ENCODE data around the gene PSMD13. TPM values are rescaled to one million over a fixed set of nuclear protein-coding genes. Genes with fewer than 3 reads are reported as not detected.

PSMD13 gene
- total RNA-seq, 2 experiments from 2014 or later = 56.9 to 57.8 TPM

DNA sequence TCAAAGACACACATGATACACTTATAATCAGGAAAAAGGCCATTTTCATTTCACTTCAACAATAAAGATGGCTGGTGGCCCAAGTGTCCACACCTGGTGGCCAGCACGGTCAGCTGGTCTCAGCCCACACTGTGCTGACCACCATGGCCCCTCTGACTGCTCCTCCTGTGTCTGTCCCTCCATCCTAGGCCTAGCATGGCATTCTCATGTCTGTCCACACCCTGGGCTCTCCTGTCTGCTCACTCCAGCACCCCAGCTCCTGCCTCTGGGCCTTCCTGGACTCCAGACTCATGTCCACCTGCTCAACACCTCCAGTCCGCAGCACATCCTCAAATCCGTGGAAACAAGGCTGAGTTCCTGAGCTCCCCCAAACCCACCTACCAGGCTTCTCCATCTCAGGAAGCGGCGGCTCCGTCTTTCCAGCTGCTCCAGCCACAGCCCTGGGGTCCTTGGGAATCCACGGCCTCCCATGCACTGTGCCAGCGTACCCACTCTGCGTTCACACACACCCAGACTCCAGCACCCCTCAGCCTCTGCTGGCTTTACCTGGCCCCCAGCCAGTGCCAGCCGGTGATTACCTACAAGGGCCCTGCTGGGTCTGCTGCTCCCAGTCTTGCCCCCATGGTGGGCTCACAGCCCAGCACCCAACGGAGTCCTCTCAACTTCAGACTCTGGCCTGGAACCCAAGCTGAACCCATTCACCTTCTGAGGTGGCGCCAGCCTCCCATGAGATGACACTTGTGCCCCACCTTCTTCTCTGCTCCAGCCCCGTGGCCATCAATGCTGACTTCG lies 14.6 kb upstream of the PSMD13 start:
- no peak for ATAC-seq (ENCODE audit: poor library complexity)
- intact Hi-C loops (cut with DNase I, micrococcal nuclease) = no loop called here
- ChIA-PET POLR2A (interaction anchor here (0.8 to 1.2 kb wide), 2 partner anchors 15 kb away, joined by 3 read pairs; partner anchors contain the start of genes BET1L, PSMD13 and RIC8A), CTCF (no interaction called here)
- Histone ChIP-seq H3K36me3 (ENCODE audit: insufficient read depth, low read length) (peaks cover 16% of the 10 kb centered on the region), H3K4me1 (ENCODE audit: insufficient read depth, low read length) (no peaks in the 10 kb centered on the region), H3K4me3 (ENCODE audit: low read length) (no peak overlapping the region), H3K27me3 (ENCODE audit: control insufficient read depth in 1 of 2, insufficient read depth in 2 of 2, low read length in 2 of 2) (no peaks in the 10 kb centered on the region), H3K27ac (ENCODE audit: low read depth in 1 of 2, low read length in 2 of 2) (no peak overlapping the region), H3K9me3 (ENCODE audit: control insufficient read depth in 1 of 2, insufficient read depth in 1 of 2, low read length in 2 of 2) (no peaks in the 10 kb centered on the region)
- Mint-ChIP-seq H3K36me3 (ENCODE audit: low read depth) (peaks cover 34% of the 10 kb centered on the region), H3K27me3 (no peaks in the 10 kb centered on the region), H3K27ac (no peak overlapping the region), H3K9me3 (no peaks in the 10 kb centered on the region), H3K4me3 (no peak overlapping the region), H3K4me1 (ENCODE audit: low read depth) (no peaks in the 10 kb centered on the region)
- TF ChIP-seq, protein P1, sequence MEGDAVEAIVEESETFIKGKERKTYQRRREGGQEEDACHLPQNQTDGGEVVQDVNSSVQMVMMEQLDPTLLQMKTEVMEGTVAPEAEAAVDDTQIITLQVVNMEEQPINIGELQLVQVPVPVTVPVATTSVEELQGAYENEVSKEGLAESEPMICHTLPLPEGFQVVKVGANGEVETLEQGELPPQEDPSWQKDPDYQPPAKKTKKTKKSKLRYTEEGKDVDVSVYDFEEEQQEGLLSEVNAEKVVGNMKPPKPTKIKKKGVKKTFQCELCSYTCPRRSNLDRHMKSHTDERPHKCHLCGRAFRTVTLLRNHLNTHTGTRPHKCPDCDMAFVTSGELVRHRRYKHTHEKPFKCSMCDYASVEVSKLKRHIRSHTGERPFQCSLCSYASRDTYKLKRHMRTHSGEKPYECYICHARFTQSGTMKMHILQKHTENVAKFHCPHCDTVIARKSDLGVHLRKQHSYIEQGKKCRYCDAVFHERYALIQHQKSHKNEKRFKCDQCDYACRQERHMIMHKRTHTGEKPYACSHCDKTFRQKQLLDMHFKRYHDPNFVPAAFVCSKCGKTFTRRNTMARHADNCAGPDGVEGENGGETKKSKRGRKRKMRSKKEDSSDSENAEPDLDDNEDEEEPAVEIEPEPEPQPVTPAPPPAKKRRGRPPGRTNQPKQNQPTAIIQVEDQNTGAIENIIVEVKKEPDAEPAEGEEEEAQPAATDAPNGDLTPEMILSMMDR (IDR thresholded peaks at IDR 0.05) = no peak
- no peak for DNase-seq

DNA sequence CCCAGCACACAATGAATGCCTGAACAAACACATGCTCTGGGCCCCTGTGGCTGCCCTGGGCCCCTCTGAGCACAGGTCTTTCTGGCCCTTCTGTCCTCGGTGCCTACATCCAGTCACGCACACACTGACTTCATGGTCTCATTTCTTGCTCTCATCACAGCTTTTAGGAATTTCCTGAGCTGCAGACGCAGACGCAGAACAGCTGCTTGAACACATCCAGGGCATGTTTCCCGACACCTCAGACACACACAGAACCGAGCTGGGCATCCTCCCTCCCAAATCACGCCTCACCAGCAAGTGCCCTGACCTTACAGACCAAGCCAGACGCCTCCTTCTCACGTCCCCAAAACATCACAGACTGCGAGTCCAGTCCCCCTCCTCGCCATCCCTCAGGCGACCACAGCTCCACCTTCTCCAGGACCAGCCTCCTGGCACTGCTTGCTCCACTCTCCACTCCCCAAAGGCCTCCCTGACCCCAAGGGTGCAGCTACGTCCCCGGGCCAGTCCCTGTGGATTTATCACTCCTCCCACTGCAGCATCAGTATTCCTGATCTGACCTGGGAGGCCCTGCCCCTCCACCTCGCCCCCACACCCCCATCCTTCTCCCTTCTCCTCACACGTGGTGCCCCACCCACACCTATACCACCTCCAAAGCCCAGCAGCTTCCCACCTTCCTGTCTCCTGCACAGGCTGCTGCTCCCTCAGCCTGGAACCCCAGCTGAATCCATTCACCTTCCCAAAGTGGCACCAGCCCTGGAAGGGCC lies 13.6 kb upstream of the PSMD13 start:
- H3K27ac Mint-ChIP-seq = no peak overlapping the region
- Histone ChIP-seq H3K36me3 (ENCODE audit: insufficient read depth, low read length) (peaks cover 14% of the 10 kb centered on the region), H3K27ac (ENCODE audit: low read depth in 1 of 2, low read length in 2 of 2) (no peak overlapping the region), H3K4me3 (ENCODE audit: low read length) (no peak overlapping the region), H3K9me3 (ENCODE audit: control insufficient read depth in 1 of 2, insufficient read depth in 1 of 2, low read length in 2 of 2) (no peaks in the 10 kb centered on the region), H3K4me1 (ENCODE audit: insufficient read depth, low read length) (no peaks in the 10 kb centered on the region), H3K27me3 (ENCODE audit: control insufficient read depth in 1 of 2, insufficient read depth in 2 of 2, low read length in 2 of 2) (no peaks in the 10 kb centered on the region)
- DNase-seq (no peak), ATAC-seq (ENCODE audit: poor library complexity) (no peak)
- ChIA-PET CTCF (no interaction called here), POLR2A (no interaction called here)
- H3K36me3 Mint-ChIP-seq (ENCODE audit: low read depth) = peaks cover 34% of the 10 kb centered on the region
- H3K9me3 Mint-ChIP-seq = no peaks in the 10 kb centered on the region
- TF ChIP-seq, protein P1 (IDR thresholded peaks at IDR 0.05) = no peak
- no peaks in the 10 kb centered on the region for H3K27me3 Mint-ChIP-seq
- no peak overlapping the region for H3K4me3 Mint-ChIP-seq
- peaks cover under 1% of the 10 kb centered on the region for H3K4me1 Mint-ChIP-seq (ENCODE audit: low read depth)
- intact Hi-C loops (cut with DNase I, micrococcal nuclease) = no loop called here

DNA sequence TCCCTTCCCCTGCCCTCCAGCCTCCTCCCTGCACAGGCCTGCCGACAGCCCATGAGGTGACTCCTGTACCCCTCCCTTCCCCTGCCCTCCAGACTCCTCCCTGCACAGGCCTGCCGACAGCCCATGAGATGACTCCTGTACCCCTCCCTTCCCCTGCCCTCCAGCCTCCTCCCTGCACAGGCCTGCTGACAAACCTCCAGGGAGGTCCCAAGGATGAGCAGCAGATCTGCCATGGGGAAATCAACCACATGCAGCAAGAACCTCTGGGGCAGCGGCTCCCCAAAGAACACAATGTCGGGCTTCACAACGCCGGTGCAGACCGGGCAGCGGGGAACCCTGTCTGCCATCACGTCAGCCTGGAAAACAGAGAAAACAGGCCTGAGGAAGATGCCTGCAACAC lies 12.9 kb upstream of the PSMD13 start:
- ATAC-seq (ENCODE audit: poor library complexity) (no peak), DNase-seq (no peak)
- TF ChIP-seq, protein P1 (IDR thresholded peaks at IDR 0.05) = no peak
- H3K36me3 Mint-ChIP-seq (ENCODE audit: low read depth) = peaks cover 37% of the 10 kb centered on the region
- H3K27ac Mint-ChIP-seq = no peak overlapping the region
- H3K9me3 Mint-ChIP-seq = no peaks in the 10 kb centered on the region
- H3K4me1 ChIP-seq (ENCODE audit: insufficient read depth, low read length) = no peaks in the 10 kb centered on the region
- no peaks in the 10 kb centered on the region for H3K27me3 Mint-ChIP-seq
- H3K4me3 ChIP-seq (ENCODE audit: low read length) = no peak overlapping the region
- POLR2A ChIA-PET = no interaction called here
- CTCF ChIA-PET = no interaction called here
- no peaks in the 10 kb centered on the region for H3K27me3 ChIP-seq (ENCODE audit: control insufficient read depth in 1 of 2, insufficient read depth in 2 of 2, low read length in 2 of 2)
- intact Hi-C loops (cut with DNase I, micrococcal nuclease) = no loop called here
- H3K4me1 Mint-ChIP-seq (ENCODE audit: low read depth) = peaks cover 7% of the 10 kb centered on the region
- no peak overlapping the region for H3K27ac ChIP-seq (ENCODE audit: low read depth in 1 of 2, low read length in 2 of 2)
- H3K9me3 ChIP-seq (ENCODE audit: control insufficient read depth in 1 of 2, insufficient read depth in 1 of 2, low read length in 2 of 2) = no peaks in the 10 kb centered on the region
- peaks cover 14% of the 10 kb centered on the region for H3K36me3 ChIP-seq (ENCODE audit: insufficient read depth, low read length)
- no peak overlapping the region for H3K4me3 Mint-ChIP-seq
